Measurements from ENCODE around the gene MIA.
"Not testable (repeated sequence)": the region's sequence is repeated elsewhere in the genome, so short reads cannot be mapped to it uniquely, and the experiment has no call there.

- TF ChIP-seq, protein P1, sequence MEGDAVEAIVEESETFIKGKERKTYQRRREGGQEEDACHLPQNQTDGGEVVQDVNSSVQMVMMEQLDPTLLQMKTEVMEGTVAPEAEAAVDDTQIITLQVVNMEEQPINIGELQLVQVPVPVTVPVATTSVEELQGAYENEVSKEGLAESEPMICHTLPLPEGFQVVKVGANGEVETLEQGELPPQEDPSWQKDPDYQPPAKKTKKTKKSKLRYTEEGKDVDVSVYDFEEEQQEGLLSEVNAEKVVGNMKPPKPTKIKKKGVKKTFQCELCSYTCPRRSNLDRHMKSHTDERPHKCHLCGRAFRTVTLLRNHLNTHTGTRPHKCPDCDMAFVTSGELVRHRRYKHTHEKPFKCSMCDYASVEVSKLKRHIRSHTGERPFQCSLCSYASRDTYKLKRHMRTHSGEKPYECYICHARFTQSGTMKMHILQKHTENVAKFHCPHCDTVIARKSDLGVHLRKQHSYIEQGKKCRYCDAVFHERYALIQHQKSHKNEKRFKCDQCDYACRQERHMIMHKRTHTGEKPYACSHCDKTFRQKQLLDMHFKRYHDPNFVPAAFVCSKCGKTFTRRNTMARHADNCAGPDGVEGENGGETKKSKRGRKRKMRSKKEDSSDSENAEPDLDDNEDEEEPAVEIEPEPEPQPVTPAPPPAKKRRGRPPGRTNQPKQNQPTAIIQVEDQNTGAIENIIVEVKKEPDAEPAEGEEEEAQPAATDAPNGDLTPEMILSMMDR (IDR thresholded peaks at IDR 0.05; ENCODE audit: low read depth, low read length, missing input control): not testable (repeated sequence)
- TF ChIP-seq RXRA (IDR thresholded peaks at IDR 0.05); SP1 (IDR thresholded peaks at IDR 0.05); EGR1 (IDR thresholded peaks at IDR 0.05; ENCODE audit: low read depth in 2 of 2); GABPA (IDR thresholded peaks at IDR 0.05 in 1 of 2, conservative IDR thresholded peaks at IDR 0.05 in 1 of 2); MAX (IDR thresholded peaks at IDR 0.05); REST (IDR thresholded peaks at IDR 0.05); ATF3 (IDR thresholded peaks at IDR 0.05); TAF1 (conservative IDR thresholded peaks at IDR 0.05); RAD21 (IDR thresholded peaks at IDR 0.05); FOXA1 (IDR thresholded peaks at IDR 0.05); JUND (IDR thresholded peaks at IDR 0.05); YY1 (IDR thresholded peaks at IDR 0.05): not testable (repeated sequence)
- TF ChIP-seq, protein P2, sequence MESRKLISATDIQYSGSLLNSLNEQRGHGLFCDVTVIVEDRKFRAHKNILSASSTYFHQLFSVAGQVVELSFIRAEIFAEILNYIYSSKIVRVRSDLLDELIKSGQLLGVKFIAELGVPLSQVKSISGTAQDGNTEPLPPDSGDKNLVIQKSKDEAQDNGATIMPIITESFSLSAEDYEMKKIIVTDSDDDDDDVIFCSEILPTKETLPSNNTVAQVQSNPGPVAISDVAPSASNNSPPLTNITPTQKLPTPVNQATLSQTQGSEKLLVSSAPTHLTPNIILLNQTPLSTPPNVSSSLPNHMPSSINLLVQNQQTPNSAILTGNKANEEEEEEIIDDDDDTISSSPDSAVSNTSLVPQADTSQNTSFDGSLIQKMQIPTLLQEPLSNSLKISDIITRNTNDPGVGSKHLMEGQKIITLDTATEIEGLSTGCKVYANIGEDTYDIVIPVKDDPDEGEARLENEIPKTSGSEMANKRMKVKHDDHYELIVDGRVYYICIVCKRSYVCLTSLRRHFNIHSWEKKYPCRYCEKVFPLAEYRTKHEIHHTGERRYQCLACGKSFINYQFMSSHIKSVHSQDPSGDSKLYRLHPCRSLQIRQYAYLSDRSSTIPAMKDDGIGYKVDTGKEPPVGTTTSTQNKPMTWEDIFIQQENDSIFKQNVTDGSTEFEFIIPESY (IDR thresholded peaks at IDR 0.05): not testable (repeated sequence)
These were observed 45.3 kb upstream of the MIA start for GRCh38 chr19:40730065-40730464.
